Measurements from ENCODE around the gene SCNN1A. TPM values are rescaled to one million over a fixed set of nuclear protein-coding genes. Genes with fewer than 3 reads are reported as not detected.

SCNN1A gene
- total and polyA plus RNA-seq, 2 donors (not counting 3 experiments of a cell fraction or from before 2014, with no cell fraction given): 0.12 to 0.18 TPM

DNA sequence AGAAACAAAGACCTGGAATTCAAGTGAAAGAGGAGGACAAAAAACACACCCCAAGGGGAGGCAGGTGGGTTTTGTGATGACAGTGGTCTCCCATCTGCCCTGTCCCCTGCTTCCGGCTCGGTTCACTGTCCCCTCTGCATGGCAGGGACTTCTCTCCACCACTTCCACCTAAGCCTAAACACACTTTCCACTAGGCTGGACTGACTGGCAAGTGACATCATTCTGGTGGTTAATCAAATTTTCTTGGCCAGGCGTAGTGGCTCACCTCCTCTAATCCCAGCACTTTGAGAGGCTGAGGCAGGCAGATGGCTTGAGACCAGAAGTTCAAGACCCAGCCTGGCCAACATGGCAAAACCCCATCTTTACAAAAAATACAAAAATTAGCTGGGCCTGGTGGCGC is 53.0 kb downstream of the SCNN1A start:
- FAIRE-seq: no peak

DNA sequence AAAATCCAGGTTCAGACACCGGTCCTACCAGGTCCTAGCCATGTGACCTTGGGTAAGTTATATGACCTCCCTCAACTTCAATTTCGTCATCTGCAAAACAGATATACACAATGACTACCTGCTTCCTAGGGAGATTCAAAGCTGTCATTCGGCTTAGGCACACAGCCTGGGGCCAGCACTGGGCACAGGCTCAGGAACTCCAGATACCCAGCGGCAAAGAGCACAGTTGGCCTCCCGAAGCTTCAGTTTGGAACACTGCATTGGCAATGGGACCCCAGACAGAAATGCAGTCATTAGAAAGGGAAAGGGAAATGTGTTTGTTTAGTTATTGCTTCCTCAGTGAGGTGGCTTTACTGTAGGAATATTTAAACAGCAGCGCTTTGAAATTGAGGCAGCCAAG is 53.5 kb downstream of the SCNN1A start:
- no peaks in the 10 kb centered on the region for H4K20me1 ChIP-seq (replicated peaks; ENCODE audit: control insufficient read depth, extremely low read depth, insufficient read depth, low read length)
- no peaks in the 10 kb centered on the region for H3K27me3 ChIP-seq (ENCODE audit: control insufficient read depth in 2 of 2, insufficient read depth in 2 of 2, low read length in 2 of 2)
- H3K4me1 ChIP-seq (ENCODE audit: control insufficient read depth, extremely low read depth, insufficient read depth, low read length): peaks cover 36% of the 10 kb centered on the region
- H3K27ac ChIP-seq (ENCODE audit: insufficient read depth, low read depth, low read length): peak overlapping the region; percentile 80
- TF ChIP-seq JUN (IDR thresholded peaks at IDR 0.05; ENCODE audit: borderline replicate concordance, insufficient read depth, insufficient read length, low read depth) (no peak), POLR2AphosphoS5 (IDR thresholded peaks at IDR 0.05; ENCODE audit: insufficient read depth, low read depth, low read length) (no peak), FOS (IDR thresholded peaks at IDR 0.05; ENCODE audit: borderline replicate concordance, insufficient read depth, low read length) (no peak), MYC (IDR thresholded peaks at IDR 0.05; ENCODE audit: low read depth, low read length) (no peak), GATA2 (IDR thresholded peaks at IDR 0.05; ENCODE audit: insufficient read depth, insufficient read length, low read depth, low read length) (no peak), EZH2 (IDR thresholded peaks at IDR 0.05; ENCODE audit: borderline replicate concordance, low read depth, low read length, severe bottlenecking) (no peak), POLR2A (IDR thresholded peaks at IDR 0.05; ENCODE audit: low read depth, low read length) (no peak), MAX (IDR thresholded peaks at IDR 0.05; ENCODE audit: insufficient read depth, insufficient read length) (no peak)
- TF ChIP-seq, protein P1, sequence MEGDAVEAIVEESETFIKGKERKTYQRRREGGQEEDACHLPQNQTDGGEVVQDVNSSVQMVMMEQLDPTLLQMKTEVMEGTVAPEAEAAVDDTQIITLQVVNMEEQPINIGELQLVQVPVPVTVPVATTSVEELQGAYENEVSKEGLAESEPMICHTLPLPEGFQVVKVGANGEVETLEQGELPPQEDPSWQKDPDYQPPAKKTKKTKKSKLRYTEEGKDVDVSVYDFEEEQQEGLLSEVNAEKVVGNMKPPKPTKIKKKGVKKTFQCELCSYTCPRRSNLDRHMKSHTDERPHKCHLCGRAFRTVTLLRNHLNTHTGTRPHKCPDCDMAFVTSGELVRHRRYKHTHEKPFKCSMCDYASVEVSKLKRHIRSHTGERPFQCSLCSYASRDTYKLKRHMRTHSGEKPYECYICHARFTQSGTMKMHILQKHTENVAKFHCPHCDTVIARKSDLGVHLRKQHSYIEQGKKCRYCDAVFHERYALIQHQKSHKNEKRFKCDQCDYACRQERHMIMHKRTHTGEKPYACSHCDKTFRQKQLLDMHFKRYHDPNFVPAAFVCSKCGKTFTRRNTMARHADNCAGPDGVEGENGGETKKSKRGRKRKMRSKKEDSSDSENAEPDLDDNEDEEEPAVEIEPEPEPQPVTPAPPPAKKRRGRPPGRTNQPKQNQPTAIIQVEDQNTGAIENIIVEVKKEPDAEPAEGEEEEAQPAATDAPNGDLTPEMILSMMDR (IDR thresholded peaks at IDR 0.05; ENCODE audit: extremely low read depth in 1 of 2, insufficient read depth in 1 of 2, low read depth in 1 of 2, low read length in 2 of 2): no peak
- no TSS peak for BruUV-seq (replicated peaks)
- H3K4me3 ChIP-seq (replicated peaks in 1 of 3; ENCODE audit: insufficient read depth in 1 of 3, low read depth in 1 of 3, low read length in 3 of 3): no peak overlapping the region
- H3K36me3 ChIP-seq (ENCODE audit: control insufficient read depth in 2 of 2, extremely low read depth in 1 of 2, insufficient read depth in 2 of 2, low read length in 2 of 2): no peaks in the 10 kb centered on the region
- H3K9me1 ChIP-seq (replicated peaks; ENCODE audit: control insufficient read depth, extremely low read depth, insufficient read depth, low read length): no peaks in the 10 kb centered on the region
- no peaks in the 10 kb centered on the region for H3K9me3 ChIP-seq (replicated peaks; ENCODE audit: control insufficient read depth, insufficient read depth, low read length)
- CTCF ChIA-PET: interaction anchor here (0.9 to 2.6 kb wide), 7 partner anchors 13 to 334 kb away, joined by 3 to 40 read pairs (median 8); partner anchors contain the start of gene TNFRSF1A
- no peaks in the 10 kb centered on the region for H3K79me2 ChIP-seq (ENCODE audit: control insufficient read depth, insufficient read depth, low read length)
- H3K4me2 ChIP-seq (ENCODE audit: insufficient read depth, low read length): no peak overlapping the region
- peak; percentile 58 for DNase-seq (ENCODE audit: low read depth, low spot score)
- POLR2A ChIA-PET: no interaction called here
- dilution Hi-C loops (cut with MboI; ENCODE audit: extremely low pct_ligation_motif_present, low sequenced_read_pairs): no loop called here
- FAIRE-seq: peak; percentile 75
- H2AFZ ChIP-seq (ENCODE audit: low read depth, low read length): no peak overlapping the region
- intact Hi-C loops (cut with micrococcal nuclease): loop anchor here (2.0 kb wide), 5 partner anchors 37 to 213 kb away; partner anchors contain the start of genes GAPDH and VAMP1
- no peak overlapping the region for H3K9ac ChIP-seq (replicated peaks; ENCODE audit: extremely low read depth, insufficient read depth, low read length)

More for the DNA sequence above, 53.0 kb downstream of the SCNN1A start:
- dilution Hi-C loops (cut with MboI; ENCODE audit: extremely low pct_ligation_motif_present, low sequenced_read_pairs) (no loop called here), intact Hi-C loops (cut with micrococcal nuclease) (loop anchor here (2.0 kb wide), 5 partner anchors 38 to 212 kb away; partner anchors contain the start of genes GAPDH and VAMP1)
- H3K9me1 ChIP-seq (replicated peaks; ENCODE audit: control insufficient read depth, extremely low read depth, insufficient read depth, low read length): no peaks in the 10 kb centered on the region
- no peak overlapping the region for H3K4me3 ChIP-seq (replicated peaks in 1 of 3; ENCODE audit: insufficient read depth in 1 of 3, low read depth in 1 of 3, low read length in 3 of 3)
- H3K27ac ChIP-seq (ENCODE audit: insufficient read depth, low read depth, low read length): peak overlapping the region; percentile 80
- no peak overlapping the region for H3K9ac ChIP-seq (replicated peaks; ENCODE audit: extremely low read depth, insufficient read depth, low read length)
- H3K36me3 ChIP-seq (ENCODE audit: control insufficient read depth in 2 of 2, extremely low read depth in 1 of 2, insufficient read depth in 2 of 2, low read length in 2 of 2): peaks cover 0 to 2% of the 10 kb centered on the region in 2 experiments
- no peaks in the 10 kb centered on the region for H3K79me2 ChIP-seq (ENCODE audit: control insufficient read depth, insufficient read depth, low read length)
- no peak overlapping the region for H2AFZ ChIP-seq (ENCODE audit: low read depth, low read length)
- H3K4me1 ChIP-seq (ENCODE audit: control insufficient read depth, extremely low read depth, insufficient read depth, low read length): peaks cover 36% of the 10 kb centered on the region
- H4K20me1 ChIP-seq (replicated peaks; ENCODE audit: control insufficient read depth, extremely low read depth, insufficient read depth, low read length): no peaks in the 10 kb centered on the region
- DNase-seq (ENCODE audit: low read depth, low spot score): peak; percentile 63
- TF ChIP-seq MYC (IDR thresholded peaks at IDR 0.05; ENCODE audit: low read depth, low read length) (no peak), FOS (IDR thresholded peaks at IDR 0.05; ENCODE audit: borderline replicate concordance, insufficient read depth, low read length) (no peak), POLR2A (IDR thresholded peaks at IDR 0.05; ENCODE audit: low read depth, low read length) (peak; percentile 7)
- peak overlapping the region; percentile 48 for H3K4me2 ChIP-seq (ENCODE audit: insufficient read depth, low read length)
- ChIA-PET CTCF (interaction anchor here (0.7 to 2.6 kb wide), 23 partner anchors 7 to 576 kb away, joined by 3 to 40 read pairs (median 8); partner anchors contain the start of genes LTBR, TNFRSF1A, VAMP1 and VWF), POLR2A (interaction anchor here (1.1 to 1.6 kb wide), 4 partner anchors 12 to 148 kb away, joined by 3 to 11 read pairs (median 6); partner anchors contain the start of gene VAMP1)
- H3K9me3 ChIP-seq (replicated peaks; ENCODE audit: control insufficient read depth, insufficient read depth, low read length): no peaks in the 10 kb centered on the region
- BruUV-seq (replicated peaks): no TSS peak
- no peaks in the 10 kb centered on the region for H3K27me3 ChIP-seq (ENCODE audit: control insufficient read depth in 2 of 2, insufficient read depth in 2 of 2, low read length in 2 of 2)
